GM19193 (cell line): ENCODE results near the gene CDH12.

ENCODE experiments used
- POLR2A ChIP-seq: IDR thresholded peaks from 4 replicates; pipeline ENCODE4 v1.6.1; 2011; ENCODE audit not compliant: insufficient read depth, insufficient read length; ENCODE audit errors: extremely low read depth

CDH12 gene

GRCh38 chr5:22793463-22793862, 59.7 kb downstream of the CDH12 start:
- TF ChIP-seq POLR2A: no peak

DNA sequence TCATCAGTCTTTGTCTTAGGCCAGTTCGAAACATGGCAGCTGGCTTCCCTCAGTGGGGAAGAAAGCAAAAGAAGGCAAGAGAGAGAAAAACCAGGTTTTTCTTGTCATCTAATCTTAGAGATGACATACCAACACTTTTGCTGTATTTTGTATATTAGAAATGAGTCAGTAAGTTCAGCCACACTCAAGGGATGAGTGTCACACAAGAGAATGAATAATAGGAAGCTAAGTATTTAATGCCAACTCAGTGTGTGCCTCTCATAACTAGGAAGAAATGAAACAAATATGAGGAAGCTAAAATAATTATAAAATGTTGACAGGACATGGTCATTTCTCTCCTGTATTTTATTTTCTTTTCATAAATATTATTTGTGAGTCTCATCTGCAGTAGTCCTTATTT, 65.3 kb downstream of the CDH12 start:
- TF ChIP-seq POLR2A: no peak

GRCh38 chr5:22787398-22787797, 65.7 kb downstream of the CDH12 start:
- no peak for TF ChIP-seq POLR2A

- no peak for TF ChIP-seq POLR2A
Measured at GRCh38 chr5:22780756-22781155, 72.4 kb downstream of the CDH12 start.

GRCh38 chr5:22779499-22779898, 73.6 kb downstream of the CDH12 start:
- TF ChIP-seq POLR2A: no peak

DNA sequence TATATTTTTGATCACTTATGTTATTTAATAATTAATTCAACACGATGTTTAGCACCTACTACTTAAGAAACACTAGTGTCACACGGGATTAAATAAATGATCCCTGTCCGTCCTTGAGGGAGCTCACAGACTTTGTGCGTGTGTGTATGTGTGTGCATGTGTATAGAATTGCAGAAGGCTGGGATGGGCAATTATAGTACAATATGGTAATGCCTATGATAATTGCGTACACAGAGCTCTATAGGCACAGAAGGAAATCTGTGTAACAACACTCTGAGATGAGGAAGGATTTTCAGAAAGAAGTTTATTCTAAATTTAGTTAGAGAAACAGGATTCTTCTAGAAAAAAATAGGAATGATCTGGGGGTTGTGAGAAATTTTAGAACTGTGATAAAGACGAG, 76.9 kb downstream of the CDH12 start:
- no peak for TF ChIP-seq POLR2A

- no peak for TF ChIP-seq POLR2A
Measured at GRCh38 chr5:22764736-22765135, 88.4 kb downstream of the CDH12 start.

GRCh38 chr5:22757776-22758175, 95.4 kb downstream of the CDH12 start:
- no peak for TF ChIP-seq POLR2A

DNA sequence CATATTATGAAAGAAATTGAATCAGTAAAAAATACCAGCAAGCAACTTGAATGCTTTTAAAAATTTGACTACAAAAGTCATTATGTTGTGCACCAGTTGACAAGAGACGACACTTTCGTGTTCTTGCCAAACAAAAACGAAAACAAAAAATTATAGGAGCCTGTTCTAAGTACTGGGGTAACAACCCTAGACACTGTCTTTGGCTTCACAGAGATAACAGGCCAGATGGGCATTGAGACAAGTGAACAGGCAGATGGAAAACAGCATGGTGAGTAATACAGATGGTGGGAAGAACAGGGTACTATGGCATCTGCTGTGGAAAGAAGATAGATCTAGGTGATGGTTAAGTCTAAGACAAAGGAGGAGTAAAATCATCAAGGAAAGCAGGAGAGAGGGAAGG, 99.0 kb downstream of the CDH12 start:
- no peak for TF ChIP-seq POLR2A

DNA sequence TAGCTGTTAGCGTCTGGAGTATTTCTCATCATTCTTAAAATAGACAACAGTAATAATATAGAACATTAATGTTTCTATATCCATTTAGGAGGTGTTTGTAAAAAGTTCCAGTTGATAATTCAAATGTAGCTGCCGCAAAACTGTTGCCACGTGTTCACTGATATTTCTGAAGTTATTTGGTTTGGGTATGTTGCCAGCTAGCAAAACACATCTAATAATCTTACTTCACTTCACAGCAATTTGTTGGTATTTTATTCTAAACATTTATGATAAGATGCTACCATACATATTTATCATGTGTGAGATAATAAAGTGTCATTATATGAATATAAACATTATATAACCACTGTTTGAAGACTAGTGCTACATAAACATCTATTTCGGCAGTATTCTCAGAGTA, 101.6 kb downstream of the CDH12 start:
- no peak for TF ChIP-seq POLR2A

DNA sequence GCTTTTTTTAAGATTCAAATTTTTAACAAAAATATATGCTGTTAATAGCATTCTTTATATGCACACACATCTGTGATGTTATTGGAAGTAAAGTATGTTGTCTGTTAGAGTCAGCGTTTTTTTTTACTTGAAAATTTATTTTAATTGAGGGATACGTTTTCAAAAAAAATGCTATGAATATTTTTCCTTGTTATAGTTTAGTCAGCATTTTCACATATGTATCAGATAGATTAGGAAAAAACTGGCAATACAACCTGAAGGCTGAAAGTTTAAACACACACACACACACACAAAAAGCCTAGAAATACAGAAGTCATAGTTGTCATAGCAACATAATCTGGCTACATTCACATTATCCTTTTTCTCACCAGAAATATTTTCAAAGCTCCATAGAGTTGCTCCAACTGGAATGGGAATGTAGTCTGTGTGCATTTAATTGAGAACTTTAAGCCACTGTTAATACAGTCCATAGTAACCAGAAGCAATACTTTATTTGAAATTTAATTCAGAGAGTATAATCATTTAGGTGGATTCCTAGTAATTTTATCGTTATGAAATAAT, 116.6 kb downstream of the CDH12 start:
- no peak for TF ChIP-seq POLR2A

- no peak for TF ChIP-seq POLR2A
Measured at GRCh38 chr5:22734907-22735306, 118.2 kb downstream of the CDH12 start.

DNA sequence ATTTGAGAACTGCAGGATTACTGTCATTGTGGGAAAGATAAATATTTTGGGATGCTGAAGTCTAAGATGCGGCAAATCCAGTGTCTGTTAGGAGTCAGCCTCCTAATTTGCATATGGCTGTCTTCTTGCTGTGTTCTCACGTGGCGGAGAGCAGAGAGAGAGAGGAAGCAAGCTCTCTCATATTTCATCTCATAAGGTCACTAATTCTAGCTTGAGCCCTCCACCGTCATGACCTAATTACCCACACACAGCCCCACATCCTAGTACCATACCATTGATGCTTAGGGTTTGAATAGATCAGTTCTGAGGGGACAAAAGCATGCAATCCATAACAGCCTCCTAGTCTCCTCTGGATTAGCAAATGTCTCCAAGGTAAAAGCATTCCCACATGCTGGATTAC, 124.5 kb downstream of the CDH12 start:
- TF ChIP-seq POLR2A: no peak

- no peak for TF ChIP-seq POLR2A
Measured at GRCh38 chr5:22722491-22722890, 130.7 kb downstream of the CDH12 start.

- no peak for TF ChIP-seq POLR2A
Measured at GRCh38 chr5:22722056-22722455, 131.1 kb downstream of the CDH12 start.

DNA sequence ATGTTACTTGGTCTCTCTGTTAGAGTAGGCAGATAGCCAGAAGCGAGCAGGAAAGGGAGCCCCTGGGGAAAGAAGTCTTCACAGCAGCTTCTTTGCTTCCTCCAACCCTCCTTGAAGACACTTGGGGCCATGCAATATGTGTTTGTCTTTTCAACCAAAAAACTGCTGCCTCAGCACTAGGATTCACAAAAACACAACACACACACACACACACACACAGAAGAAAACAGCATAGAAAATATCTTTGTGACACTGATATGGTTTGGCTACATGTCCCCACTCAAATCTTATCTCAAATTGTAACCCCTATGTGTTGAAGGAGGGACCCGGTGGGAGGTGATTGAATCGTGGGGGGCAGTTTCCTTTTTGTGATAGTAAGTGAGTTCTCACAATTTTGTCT, 133.3 kb downstream of the CDH12 start:
- TF ChIP-seq POLR2A: no peak

GRCh38 chr5:22710660-22711059, 142.5 kb downstream of the CDH12 start:
- no peak for TF ChIP-seq POLR2A

- no peak for TF ChIP-seq POLR2A
Measured at GRCh38 chr5:22709743-22710142, 143.4 kb downstream of the CDH12 start.

DNA sequence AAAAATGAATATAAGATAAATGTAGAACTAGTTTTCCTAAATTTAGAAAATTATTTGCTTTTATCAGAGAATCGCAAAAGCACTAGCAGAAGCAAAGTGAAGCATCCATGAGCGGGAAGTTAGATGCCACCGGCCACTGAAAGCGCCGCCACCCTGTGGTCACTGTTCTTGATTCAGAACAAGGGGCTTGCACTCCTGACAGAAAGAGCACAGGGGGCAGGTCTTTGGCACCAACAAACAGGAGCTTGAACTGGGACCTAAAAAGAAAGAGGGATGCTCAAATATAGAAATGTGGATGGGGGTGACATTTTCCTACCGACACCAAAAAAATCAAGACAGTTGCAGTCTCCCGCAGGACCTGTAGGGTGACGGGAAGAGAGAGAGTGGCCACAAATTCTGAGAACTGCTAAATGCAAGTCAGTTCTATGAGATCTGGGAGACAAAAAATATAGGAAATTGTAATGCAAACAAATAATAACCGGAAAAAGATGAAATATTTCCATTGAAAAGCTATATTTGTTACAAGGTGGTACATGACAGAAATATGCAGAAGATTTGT, 144.3 kb downstream of the CDH12 start:
- TF ChIP-seq POLR2A: no peak
